Fibroblast of peridontal ligament (primary cell): ENCODE results near the gene CAVIN1.
"Not testable (repeated sequence)": the region's sequence is repeated elsewhere in the genome, so short reads cannot be mapped to it uniquely, and the experiment has no call there.

ENCODE experiments used
- DNase-seq: peaks from one replicate; pipeline ENCODE4 v3.0.0-alpha.2; 2010; ENCODE audit errors: extremely low read depth

Gene CAVIN1

DNA sequence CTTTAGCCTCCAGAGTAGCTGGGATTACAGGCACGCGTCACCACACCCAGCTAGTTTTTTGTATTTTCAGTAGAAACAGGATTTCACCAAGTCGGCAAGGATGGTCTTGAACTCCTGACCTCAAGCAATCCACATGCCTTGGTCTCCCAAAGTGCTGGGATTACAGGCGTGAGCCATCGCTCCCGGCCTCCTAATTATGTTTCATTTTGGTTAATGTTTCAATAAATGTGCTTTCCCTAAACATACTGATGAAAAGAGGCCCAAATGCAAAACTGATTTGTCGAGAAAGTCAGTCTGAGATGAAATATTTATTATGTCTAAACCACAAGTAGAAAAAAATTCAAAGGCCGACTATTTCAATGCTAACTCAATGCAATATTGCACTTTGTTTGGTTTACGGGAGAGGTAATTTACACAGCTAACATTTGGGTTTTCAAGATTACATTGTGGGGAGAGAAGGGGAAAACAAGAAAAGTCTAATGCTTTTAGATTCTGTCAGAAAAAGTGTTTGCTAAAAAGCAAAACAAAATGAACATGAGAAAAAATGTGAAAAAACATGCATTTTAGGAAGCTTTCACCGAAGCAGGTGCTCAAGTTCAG lies 44.6 kb downstream of the CAVIN1 start:
- DNase-seq: peak; percentile 38

DNA sequence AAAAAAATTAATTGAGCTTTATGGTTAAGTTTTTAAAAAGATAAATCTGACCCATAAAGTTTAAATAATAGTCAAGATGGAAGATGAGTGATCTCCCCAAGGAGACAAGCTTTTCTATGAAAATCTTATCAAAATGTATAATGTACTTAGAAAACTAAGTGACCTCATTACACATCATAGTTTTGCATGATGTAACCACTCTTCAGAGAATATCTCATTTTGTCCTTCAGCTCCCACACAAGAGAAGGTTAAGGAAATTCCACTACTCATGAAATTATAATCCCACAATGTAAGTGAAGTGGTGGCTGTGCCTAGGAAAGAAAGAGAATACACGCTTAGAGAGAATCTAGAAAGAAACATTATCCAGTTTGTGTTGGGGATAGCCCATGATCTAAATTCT lies 49.2 kb downstream of the CAVIN1 start:
- no peak for DNase-seq

DNA sequence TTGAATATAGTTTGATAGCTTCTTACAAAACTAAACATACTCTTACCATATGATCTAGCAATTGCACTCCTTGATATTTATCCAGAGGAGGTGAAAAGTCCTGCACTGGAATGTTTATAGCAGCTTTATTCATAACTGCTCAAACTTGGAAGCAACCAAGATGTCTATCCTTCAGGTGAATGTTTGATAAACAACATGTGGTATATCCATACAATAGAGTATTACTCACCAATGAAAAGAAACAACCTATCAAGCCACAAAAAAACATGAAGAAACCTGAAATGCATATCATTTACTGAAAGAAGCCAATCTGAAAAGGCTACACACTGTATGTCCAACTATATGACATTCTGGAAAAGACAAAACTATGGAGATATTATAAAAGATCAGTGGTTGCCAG lies 50.9 kb downstream of the CAVIN1 start:
- DNase-seq: no peak

DNA sequence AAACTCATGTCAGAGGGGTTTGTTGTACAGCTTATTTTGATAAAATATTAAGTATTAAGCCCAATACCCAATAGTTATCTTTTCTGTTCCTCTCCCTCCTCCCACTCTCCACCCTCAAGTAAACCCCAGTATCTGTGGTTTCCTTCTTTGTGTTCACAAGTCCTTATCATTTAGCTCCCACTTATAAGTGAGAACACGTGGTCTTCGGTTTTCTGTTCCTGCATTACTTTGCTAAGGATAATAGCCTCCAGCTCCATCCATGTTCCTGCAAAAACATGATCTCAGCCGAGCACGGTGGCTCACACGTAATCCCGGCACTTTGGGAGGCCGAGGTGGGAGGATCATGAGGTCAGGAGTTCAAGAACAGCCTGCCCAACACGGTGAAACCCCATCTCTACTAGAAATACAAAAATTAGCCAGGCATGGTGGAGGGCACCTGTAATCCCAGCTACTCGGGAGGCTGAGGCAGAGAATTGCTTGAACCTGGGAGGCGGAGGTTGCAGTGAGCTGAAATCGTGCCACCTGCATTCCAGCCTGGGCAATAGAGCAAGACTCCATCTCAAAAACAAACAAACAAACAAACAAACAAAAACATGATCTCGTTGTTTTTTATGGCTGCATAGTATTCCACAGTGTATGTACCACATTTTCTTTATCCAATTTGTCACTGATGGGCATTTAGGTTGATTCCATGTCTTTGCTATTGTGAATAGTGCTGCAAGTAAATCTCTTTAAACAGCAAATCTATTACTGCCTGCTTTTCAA lies 54.1 kb downstream of the CAVIN1 start:
- not testable (repeated sequence) for DNase-seq

DNA sequence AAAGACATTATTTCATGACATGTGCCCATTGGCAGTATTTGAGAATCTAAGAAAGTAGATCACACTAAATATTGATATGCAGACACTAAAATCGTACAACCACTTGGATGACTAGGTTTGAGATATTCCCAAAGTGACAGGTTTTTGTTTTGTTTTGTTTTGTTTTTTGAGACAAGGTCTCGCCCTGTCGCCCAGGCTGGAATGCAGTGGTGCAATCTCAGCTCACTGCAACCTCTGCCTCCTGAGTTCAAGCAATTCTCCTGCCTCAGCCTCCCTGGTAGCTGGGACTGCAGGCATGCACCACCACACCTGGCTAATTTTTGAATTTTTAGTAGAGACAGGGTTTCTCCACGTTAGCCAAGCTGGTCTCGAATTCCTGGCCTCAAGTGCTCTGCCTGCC lies 54.7 kb downstream of the CAVIN1 start:
- not testable (repeated sequence) for DNase-seq

DNA sequence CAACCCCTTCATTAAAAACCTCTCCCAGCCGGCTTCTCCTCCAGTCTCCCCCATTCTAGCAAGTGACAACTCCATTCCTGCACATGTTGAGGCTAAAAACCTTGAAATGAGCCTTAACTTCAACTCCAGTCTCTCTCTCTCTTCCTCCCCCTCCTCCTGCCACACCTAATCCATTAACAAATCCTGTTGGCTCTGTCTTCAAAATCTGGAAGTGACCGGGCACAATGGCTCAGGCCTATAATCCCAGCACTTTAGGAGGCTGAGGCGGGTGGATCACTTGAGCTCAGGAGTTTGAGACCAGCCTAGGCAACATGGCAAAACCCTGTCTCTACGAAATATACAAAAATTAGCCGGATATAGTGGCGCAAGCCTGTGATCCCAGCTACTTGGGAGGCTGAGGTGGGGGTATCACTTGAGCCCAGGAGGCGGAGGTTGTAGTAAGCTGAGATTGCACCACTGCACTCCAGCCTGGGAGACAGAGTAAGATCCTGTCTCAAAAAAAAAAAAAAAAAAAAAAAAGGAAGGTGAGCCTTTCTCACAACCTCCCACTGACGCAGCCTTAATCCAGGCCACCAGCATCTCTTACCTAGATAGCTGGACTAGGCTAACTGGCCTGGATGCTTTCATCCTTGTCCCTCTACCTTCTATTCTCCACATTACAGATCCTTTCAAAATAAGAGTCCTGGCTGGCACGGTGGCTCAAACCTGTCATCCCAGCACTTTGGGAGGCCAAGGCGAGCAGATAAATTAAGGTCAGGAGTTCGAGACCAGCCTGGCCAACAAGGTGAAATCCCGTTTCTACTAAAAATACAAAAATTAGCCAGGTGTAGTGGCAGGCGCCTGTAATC lies 56.7 kb downstream of the CAVIN1 start:
- not testable (repeated sequence) for DNase-seq

DNA sequence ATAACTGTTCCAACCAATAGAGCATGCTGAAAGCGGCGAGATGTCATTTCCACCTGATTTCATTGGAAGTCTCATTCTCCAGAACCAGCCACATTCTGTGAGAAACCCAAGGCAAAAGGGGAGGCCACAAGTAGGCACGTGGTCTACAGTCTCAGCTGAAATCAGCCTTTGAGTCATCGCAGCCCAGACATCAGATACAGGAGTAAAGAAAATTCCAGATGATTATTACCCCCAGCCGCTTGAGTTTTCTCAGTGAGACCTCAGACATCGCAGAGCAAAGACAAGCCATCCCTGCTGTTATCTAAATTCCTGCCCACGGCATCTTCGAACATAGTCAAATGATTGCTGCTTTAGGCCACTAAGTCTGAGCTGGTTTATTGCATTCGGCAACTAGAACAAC lies 57.9 kb downstream of the CAVIN1 start:
- DNase-seq: peak; percentile 75

DNA sequence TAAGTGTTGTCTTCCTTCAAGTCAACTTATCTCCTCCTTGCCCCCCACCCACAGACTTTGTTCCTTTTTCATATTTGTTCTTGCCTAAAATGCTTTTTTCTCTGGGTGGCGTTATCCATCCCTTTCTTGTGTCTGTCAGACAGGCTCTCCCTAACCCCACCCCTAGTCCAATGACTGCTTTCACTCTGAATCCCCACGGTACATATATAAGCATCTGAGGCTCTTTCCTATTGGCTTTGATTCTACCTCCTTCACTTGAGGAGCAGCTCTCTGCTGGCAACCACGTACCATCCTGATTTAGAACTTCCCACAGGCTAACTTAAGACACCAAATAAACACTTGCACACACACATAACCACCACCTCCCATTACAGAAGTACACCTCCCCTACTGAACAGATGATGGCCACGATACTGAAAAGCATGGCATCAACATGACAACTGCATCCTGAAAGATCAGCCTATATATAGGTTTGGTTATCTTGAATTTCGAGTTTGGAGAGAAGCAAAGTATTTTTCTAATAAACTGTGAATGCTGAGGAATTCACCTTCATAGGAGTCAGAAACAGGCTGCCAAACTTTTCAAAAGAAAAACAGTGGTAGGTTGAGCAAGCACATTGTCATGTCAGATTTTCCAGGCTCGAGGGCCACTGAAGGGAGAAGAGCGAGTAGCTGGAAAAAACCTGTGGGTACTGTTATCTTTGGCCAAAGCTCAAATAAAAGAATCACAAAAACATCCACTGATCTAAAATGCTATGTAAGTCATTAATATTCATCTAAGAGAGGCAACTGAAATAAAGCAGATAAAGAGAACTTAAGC lies 59.1 kb downstream of the CAVIN1 start:
- peak; percentile 31 for DNase-seq

DNA sequence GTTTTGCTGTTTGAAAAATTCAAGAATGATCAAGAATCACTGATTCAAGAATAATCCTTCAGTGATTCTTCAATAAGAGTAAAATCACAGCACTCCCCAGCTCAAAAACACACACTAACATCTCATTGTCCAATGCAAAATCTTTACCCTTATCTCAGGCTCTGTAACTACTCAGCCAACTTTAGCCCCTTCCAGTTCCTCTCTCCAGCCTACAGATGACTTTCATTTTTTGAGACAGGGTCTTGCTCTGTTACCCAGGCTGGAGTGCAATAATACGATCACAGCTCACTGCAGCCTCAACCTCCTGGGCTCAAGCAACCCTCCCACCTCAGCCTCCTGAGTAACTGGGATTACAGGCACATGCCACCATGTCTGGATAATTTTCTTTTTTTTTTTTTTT lies 59.8 kb downstream of the CAVIN1 start:
- no peak for DNase-seq

DNA sequence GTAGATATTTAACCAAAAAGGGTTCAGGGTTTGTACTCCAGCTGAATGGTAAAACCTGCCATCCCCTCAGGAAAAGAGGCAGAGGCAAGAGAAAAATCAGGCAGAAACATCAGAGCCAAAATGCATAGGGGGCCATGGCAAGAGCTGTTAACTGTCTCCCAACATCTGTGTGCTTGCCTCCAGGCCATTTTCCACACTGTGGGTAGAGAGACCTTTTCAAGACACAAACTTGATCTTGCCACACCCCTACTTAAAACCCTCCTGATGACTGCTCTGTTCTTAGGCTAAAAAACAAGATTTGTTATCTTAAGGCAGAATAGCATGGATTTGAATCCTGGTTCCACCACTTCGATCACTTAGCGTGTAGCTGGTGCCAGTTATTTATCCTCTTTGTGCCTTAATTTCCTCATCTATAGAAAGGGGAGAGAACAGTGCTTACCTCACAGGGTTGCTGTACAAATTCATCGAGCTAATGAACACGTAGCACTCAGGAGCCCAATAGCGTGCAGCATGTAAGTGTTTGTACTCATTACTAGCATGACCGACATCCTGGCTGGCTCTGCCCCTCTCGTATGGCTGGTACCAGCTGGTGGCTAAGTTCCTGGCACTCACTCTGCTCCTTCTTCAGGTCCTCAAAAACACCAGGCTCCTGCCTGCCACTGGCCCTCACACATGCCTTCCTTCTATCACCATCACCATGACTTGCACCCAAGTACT lies 60.7 kb downstream of the CAVIN1 start:
- DNase-seq: no peak

DNA sequence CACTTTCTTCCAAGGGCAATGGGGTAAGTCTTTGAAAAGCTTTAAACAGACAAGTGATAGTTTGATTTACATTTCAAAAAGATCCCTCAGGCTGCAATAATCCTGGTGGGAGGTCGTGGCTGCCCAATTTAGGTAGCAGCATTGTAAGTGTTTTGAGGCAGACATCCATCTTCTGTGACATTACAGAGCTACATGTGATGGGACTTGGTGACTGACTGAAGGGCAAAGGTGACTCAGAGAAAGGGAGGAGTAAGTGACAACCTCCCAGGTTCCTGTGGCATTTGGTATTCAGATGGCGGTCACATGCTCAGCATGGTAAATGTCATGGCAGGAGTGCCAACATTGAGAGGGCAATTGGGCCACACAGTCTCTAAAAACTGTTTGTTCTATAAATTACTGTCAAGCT lies 61.3 kb downstream of the CAVIN1 start:
- DNase-seq: no peak

DNA sequence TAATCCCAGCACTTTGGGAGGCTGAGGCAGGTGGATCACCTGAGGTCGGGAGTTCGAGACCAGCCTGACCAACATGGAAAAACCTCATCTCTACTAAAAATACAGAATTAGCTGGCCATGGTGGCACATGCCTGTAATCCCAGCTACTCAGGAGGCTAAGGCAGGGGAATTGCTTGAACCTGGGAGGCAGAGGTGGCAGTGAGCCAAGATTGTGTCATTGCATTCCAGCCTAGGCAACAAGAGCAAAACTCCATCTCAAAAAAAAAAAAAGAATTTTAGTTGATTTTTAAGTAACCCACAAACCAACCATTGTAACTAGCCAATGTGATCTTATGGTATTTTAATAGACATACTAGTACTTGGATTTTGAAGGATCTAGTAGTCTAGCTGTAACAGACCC lies 62.7 kb downstream of the CAVIN1 start:
- peak; percentile 72 for DNase-seq

DNA sequence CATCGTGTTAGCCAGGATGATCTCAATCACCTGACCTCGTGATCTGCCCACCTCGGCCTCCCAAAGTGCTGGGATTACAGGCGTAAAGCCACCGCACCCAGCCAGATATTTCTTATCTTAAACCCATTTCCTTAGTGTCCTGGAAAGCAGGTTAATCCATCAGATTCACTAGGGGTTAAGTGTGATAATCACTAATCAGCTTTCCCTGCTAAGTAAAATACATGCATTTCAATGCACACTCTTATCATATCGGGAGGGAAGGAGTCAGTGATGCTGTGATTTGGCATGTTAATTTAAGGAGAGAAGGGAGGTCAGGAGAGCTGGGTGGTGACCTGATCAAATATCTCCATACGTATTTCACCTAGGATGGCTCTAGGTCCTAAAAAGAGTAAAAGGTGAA lies 63.9 kb downstream of the CAVIN1 start:
- DNase-seq: no peak

DNA sequence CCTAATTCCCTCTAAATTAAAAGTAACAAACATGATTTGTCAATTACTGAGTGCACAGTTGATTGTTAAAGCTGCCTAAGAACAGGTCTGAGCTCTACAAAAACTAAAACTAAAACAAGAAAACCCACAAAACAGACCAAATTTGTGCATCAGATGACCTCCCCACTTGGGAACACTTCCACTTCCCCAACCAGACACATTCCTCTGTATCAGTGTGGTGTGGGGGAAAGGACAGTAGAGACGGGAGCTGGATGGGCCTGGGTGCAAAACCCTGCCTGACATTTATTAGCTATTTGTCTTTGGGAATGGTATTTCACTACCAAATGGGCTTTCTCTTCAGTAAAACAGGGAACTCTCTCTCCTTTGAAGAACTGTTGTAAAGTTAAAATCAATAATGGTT lies 64.6 kb downstream of the CAVIN1 start:
- DNase-seq: no peak

DNA sequence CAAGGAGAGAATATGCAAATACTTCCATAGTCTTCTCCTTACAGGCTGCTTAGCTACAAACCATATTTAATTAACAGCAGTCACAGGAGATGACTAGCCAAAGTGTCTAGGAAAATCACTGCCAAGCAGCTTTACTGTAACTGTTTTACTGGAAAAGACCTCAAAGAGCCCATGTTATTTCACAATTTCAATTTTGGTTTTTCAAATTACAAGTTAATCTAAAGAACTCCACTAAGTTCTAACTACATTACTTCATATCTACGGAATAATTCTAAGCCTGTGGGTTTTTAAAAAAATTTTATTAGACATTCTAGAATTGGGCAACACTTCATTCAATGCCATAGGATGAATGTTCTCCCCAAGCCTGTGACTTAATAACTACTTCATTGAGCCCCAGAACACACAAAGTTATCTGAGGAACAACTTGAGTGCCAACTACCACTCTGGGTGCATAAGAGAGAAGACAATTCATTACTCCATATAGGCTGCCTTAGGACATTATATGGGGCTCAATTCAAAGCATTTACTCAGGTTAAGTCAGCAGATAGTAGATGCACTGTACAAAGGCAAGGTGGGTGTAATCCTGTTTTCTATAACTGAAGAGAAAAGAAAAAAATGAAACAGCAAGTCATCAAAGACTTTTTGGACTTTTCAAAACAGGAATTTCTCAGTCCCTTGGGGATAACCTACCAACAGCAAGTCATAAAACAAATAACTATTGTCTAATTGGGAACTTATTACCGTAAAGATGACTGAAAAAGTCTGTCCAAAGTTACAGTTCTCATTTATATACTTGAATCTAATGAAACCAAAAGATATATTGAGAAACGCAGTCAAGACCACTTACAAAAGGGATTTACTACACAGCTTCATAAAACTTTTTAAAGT lies 67.9 kb downstream of the CAVIN1 start:
- DNase-seq: peak; percentile 93
